Subcutaneous abdominal adipose tissue (tissue), 5 donors: ENCODE data around the gene DNAH17.

Source experiments
- H3K27ac ChIP-seq: one replicate; pipeline ENCODE4 v1.7.0; 2013; ENCODE audit warnings: low read depth, mild to moderate bottlenecking, inconsistent platforms, low read length, moderate library complexity
- H3K27me3 ChIP-seq, 5 donors: one replicate each; pipeline ENCODE4 v1.7.0; 2013; ENCODE audit warnings: low read length in 5 of 5, inconsistent platforms in 1 of 5; ENCODE audit not compliant: control insufficient read depth in 5 of 5, insufficient read depth in 4 of 5
- H3K36me3 ChIP-seq, 5 donors: one replicate each; pipeline ENCODE4 v1.7.0; 2013; ENCODE audit warnings: low read length in 5 of 5; ENCODE audit not compliant: control insufficient read depth in 5 of 5, insufficient read depth in 5 of 5
- H3K4me1 ChIP-seq, 5 donors: one replicate each; pipeline ENCODE4 v1.7.0; 2013; ENCODE audit warnings: low read length in 5 of 5, mild to moderate bottlenecking in 3 of 5, moderate library complexity in 1 of 5; ENCODE audit not compliant: control insufficient read depth in 5 of 5, insufficient read depth in 5 of 5
- H3K4me3 ChIP-seq, 5 donors: one replicate each; pipeline ENCODE4 v1.7.0; 2013; ENCODE audit warnings: low read length in 5 of 5, low read depth in 1 of 5
- H3K9ac ChIP-seq, 5 donors: one replicate each; pipeline ENCODE4 v1.7.0; 2013; ENCODE audit warnings: low read length in 5 of 5, mild to moderate bottlenecking in 4 of 5, moderate library complexity in 3 of 5
- H3K9me3 ChIP-seq, 5 donors: one replicate each; pipeline ENCODE4 v1.7.0; 2013; ENCODE audit warnings: low read length in 5 of 5; ENCODE audit not compliant: control insufficient read depth in 5 of 5
- donor health status: healthy.
- donor health status: healthy.
- donor health status: healthy.
- donor health status: healthy.
- donor health status: healthy.

The DNAH17 gene

DNA sequence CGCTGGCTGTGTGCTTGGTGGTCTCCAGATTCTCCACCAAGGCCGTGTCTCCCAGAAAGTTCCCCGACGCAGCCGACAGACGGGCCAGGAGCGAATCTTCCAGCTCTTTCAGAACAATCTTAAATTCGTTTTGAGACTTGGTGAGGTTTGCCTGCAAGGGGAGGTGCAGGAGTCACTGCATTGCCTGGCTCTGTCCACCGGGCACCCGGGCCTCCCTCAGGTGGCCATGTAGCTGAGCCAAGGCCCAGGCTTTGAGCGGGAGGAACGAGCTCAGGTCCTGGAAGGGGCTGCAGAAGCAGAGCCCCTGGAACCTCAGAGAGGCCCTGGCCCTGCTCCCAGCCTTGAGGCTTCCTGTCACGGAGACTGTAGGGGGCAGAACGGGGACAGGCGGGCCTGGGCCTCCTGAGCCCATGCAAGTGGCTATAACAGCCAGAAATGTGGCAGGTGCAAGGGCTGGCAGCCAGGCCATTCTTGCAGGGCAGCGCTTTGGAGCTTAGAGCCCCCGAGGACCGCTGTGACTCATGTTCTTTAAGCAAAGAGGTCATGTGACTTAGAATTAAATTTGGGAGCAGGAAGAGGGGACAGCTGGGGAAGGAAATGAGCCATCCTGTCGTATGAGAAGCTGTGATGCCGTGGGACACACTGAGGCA is 126.4 kb downstream of the DNAH17 start:
- Histone ChIP-seq H3K27ac (no peak overlapping the region), H3K9me3 (peaks cover 0 to 4% (median 0%) of the 10 kb centered on the region in 5 donors), H3K4me1 (peaks cover 0 to 8% (median 1%) of the 10 kb centered on the region in 5 donors), H3K36me3 (no peaks in the 10 kb centered on the region), H3K27me3 (peaks cover 0 to 14% (median 5%) of the 10 kb centered on the region in 5 donors), H3K9ac (no peak overlapping the region), H3K4me3 (no peak overlapping the region)

DNA sequence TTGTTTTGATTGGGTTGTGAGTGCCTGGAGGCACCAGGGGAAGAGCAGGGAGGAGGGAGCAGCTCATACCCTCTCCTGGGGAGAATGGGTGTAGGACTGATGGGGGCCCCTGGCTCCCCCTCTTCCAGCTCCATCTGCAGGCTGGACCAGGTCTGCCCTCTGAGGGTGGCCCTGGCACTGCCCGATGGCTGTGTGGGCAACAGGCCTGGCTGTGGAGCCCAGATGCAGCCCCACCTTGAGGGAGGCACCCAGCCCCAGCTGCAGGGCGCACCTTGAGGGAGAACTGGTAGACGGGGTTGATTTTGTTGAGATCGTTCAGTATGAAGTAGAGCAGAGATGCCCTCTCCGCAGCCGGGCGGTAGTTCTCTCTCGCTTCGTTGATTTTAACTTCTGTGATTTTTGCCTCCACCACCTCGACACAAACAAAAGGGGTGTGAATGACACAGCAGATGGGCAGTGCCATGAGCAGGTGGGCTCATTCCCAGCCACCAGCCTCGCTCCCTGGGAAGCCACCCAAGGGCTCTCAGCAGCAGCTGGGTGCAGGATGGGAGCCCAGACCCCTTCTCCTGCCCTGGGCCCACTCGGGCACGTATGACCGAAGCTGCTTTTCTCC is 127.1 kb downstream of the DNAH17 start:
- Histone ChIP-seq H3K9me3 (peaks cover 0 to 4% (median 0%) of the 10 kb centered on the region in 5 donors), H3K36me3 (no peaks in the 10 kb centered on the region), H3K27me3 (peaks cover 0 to 14% (median 5%) of the 10 kb centered on the region in 5 donors), H3K4me3 (no peak overlapping the region), H3K9ac (no peak overlapping the region), H3K27ac (no peak overlapping the region), H3K4me1 (peaks cover 0 to 8% (median 1%) of the 10 kb centered on the region in 5 donors)

DNA sequence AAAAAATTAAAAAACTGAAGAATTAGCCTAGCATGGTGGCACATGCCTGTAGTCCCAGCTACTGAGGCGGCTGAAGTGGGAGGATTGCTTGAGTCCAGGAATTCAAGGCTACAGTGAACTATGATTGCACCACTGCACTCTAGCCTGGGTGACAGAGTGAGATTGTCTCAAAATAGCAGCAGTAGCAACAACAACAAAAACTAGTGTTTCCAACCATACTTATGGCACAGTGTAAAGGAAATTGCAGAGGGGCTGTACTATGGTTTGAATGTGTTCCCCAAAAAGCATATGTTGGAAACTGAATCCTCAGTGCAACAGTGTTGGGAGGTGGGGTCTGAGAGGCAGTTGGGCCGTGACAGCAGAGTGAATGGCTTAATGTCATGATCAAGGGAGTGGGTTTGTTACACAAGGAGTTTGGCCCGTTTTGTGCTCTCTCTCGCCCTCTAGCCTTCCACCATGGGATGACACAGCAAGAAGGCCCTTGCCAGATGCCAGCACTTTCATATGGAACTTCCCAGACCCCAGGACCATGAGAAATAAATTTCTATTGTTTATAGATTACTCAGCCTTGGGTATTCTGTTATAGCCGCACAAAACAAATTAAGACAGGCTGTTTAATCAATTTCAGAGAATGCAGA is 128.7 kb downstream of the DNAH17 start:
- Histone ChIP-seq H3K4me1 (peaks cover under 1 to 15% (median 1%) of the 10 kb centered on the region in 5 donors), H3K27me3 (peaks cover 0 to 14% (median 5%) of the 10 kb centered on the region in 5 donors), H3K9me3 (peaks cover 0 to 4% (median 0%) of the 10 kb centered on the region in 5 donors), H3K9ac (no peak overlapping the region), H3K4me3 (no peak overlapping the region), H3K36me3 (no peaks in the 10 kb centered on the region), H3K27ac (no peak overlapping the region)

DNA sequence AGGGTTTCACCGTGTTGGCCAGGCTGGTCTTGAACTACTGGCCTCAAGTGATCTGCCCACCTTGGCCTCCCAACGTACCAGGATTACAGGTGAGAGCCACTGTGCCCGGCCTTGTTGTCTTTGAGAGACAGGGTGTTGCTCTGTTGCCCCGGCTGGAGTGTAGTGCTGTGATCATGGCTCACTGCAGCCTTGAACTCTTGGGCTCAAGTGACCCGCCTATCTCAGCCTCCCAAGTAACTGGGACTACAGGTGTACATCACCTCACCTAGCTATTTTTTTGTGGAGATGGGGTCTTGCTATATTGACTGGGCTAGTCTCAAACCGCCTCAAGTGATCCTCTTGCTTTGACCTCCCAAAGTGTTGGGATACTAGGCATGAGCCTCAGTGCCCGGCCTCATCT is 130.4 kb downstream of the DNAH17 start:
- H3K36me3 ChIP-seq: no peaks in the 10 kb centered on the region
- no peak overlapping the region for H3K4me3 ChIP-seq
- H3K27me3 ChIP-seq: peaks cover 0 to 13% (median 5%) of the 10 kb centered on the region in 5 donors
- no peak overlapping the region for H3K9ac ChIP-seq
- H3K9me3 ChIP-seq: peaks cover 0 to 4% (median 0%) of the 10 kb centered on the region in 5 donors
- H3K27ac ChIP-seq: no peak overlapping the region
- peaks cover 1 to 31% (median 16%) of the 10 kb centered on the region in 5 donors for H3K4me1 ChIP-seq

DNA sequence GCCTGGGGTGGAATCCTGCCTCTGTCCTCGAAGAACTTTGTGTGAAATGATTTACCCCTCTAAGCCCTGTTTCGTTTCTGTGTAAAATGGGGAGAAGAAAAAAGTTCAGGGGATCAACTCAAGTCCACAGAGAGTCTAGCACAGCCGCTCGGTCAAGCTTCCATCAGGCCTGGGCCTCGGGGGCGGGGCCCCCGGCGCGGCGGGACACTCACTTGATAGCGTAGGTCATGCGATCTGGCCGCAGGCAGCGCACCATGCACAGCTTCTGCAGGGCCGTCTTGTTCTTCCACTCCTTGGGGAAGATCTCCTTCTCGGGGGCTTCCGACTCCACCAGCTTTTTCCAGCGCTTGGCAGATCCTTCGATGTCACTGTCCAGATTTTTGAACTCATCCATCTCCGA is 132.8 kb downstream of the DNAH17 start:
- Histone ChIP-seq H3K27me3 (no peaks in the 10 kb centered on the region), H3K9ac (no peak overlapping the region), H3K4me1 (peaks cover 0 to 25% (median 15%) of the 10 kb centered on the region in 5 donors), H3K4me3 (no peak overlapping the region), H3K36me3 (no peaks in the 10 kb centered on the region), H3K9me3 (peaks cover 0 to 4% (median 0%) of the 10 kb centered on the region in 5 donors), H3K27ac (no peak overlapping the region)

DNA sequence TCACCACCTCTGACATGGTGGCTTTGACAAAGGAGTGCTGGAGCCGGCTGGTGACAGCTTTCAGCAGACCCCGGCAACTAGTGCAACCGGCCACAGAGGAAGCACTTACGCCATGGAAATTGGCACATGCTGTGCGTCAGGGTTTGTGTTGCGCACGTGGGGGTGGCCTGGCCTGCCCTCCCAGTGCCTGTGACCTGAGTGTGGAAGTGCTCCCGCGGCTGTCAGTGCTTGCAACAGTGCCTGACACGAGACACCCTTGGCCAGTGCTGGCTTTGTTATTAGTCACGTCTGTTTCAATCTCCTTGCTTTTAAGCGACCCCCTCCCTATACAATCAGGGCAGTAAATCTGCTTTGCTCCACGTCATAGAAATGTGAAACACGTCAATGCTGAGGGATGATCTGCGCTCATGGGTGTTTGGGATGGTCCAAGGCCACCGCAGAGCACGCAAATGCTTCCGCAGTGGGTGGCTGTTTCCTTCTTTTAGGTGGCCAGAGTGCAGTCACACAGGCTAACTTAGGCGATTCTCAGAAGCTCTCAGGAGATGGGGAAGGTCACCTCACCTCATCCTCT is 134.5 kb downstream of the DNAH17 start:
- H3K36me3 ChIP-seq: no peaks in the 10 kb centered on the region
- peak overlapping the region in 1 of 5 donors; percentile 5 for H3K9ac ChIP-seq
- H3K27ac ChIP-seq: no peak overlapping the region
- H3K4me3 ChIP-seq: peak overlapping the region in 2 of 5 donors; percentile 4 to 6
- H3K27me3 ChIP-seq: peaks cover 0 to 1% (median 0%) of the 10 kb centered on the region in 5 donors
- H3K4me1 ChIP-seq: peaks cover 0 to 33% (median 16%) of the 10 kb centered on the region in 5 donors
- no peaks in the 10 kb centered on the region for H3K9me3 ChIP-seq

DNA sequence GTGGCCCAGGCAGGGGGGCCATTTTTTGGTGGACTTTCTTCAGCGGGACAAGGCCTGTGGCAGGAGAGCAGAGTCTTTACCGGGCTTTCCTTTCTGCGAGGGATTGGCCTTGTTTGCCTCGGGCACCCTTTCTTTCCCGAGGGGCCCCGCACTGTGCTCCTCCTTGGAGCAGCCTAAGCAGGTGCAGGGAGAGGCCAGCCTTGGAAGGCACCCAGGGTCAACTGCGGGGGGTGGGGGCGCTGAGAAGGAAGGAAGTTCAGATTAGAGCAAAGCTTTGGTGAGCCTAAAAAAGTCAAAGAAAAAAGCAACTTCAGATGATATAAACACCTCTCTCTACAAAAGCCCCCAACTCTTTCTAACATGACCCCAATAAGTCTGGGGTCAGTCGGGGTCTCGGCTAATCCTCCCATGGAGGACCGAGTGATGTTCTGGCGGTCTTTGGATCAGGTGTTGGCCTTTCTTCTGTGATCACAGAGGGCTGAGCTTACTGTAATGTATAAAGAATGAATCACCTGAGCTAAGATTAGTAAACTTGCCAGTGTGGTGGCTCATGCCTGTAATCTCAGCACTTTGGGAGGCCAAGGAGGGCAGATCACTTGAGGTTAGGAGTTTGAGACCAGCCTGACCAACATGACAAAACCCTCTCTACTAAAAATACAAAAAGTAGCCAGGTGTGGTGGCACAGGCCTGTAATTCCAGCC is 135.8 kb downstream of the DNAH17 start:
- no peak overlapping the region for H3K9ac ChIP-seq
- no peak overlapping the region for H3K27ac ChIP-seq
- H3K27me3 ChIP-seq: peaks cover 0 to 10% (median 0%) of the 10 kb centered on the region in 5 donors
- H3K9me3 ChIP-seq: no peaks in the 10 kb centered on the region
- peaks cover 0 to 33% (median 16%) of the 10 kb centered on the region in 5 donors for H3K4me1 ChIP-seq
- no peak overlapping the region for H3K4me3 ChIP-seq
- no peaks in the 10 kb centered on the region for H3K36me3 ChIP-seq

DNA sequence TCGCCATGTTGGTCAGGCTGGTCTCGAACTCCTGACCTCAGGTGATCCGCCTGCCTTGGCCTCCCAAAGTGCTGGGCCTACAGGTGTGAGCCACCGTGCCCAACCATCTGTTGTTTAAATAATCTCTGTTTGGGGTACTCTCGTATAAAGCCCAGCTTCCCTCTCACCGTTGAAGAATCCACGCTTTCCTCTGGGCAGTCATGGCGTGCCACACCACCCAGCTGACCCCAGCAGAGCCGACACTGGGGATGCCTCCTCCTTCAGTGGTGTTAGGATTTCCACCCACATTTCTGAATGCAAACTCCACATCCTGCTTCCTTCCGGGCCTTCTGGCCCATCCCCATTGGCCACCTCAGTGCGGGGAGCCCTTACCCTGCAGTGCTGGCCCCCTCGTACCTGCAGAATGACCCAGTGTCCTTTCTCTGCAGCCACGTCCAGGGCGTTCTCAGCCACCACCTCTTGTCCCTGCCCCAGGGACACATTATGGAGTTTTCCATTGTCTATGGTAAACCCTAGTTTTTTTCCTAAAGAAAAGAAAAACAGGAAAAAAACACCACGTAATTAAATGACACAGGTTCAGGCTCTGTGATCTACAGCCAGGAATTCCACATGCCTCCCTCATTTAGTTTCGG is 138.4 kb downstream of the DNAH17 start:
- Histone ChIP-seq H3K4me3 (no peak overlapping the region), H3K27me3 (peaks cover 0 to 10% (median 0%) of the 10 kb centered on the region in 5 donors), H3K27ac (no peak overlapping the region), H3K9me3 (no peaks in the 10 kb centered on the region), H3K9ac (no peak overlapping the region), H3K4me1 (peaks cover 0 to 29% (median 16%) of the 10 kb centered on the region in 5 donors), H3K36me3 (no peaks in the 10 kb centered on the region)

DNA sequence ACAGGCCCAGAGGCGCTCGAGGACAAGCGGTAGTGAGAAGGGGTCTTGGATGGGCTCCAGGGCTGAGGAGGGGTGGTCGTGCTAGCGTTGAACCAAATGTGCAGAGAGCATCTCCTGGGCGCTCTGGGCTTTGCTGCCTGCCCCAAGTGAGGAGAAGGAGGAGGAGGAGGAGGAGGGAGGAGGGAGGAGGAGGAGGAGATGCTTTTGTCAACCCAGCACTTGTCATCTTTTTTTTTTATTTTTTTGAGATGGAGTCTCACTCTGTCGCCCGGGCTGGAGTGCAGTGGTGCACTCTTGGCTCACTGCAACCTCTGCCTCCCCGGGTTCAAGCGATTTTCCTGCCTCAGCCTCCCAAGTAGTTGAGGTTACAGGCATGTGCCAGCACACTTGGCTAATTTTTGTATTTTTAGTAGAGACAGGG is 138.9 kb downstream of the DNAH17 start:
- peaks cover 0 to 10% (median 0%) of the 10 kb centered on the region in 5 donors for H3K27me3 ChIP-seq
- H3K9me3 ChIP-seq: no peaks in the 10 kb centered on the region
- no peak overlapping the region for H3K4me3 ChIP-seq
- peaks cover 0 to 24% (median 14%) of the 10 kb centered on the region in 5 donors for H3K4me1 ChIP-seq
- H3K27ac ChIP-seq: no peak overlapping the region
- no peaks in the 10 kb centered on the region for H3K36me3 ChIP-seq
- H3K9ac ChIP-seq: no peak overlapping the region
